ENCODE data around the gene EXOG. TPM values are rescaled to one million over a fixed set of nuclear protein-coding genes. Genes with fewer than 3 reads are reported as not detected.

Gene EXOG
- total RNA-seq, 4 donors from 2014 or later: 14.9 to 37.8 (median 30.8) TPM

DNA sequence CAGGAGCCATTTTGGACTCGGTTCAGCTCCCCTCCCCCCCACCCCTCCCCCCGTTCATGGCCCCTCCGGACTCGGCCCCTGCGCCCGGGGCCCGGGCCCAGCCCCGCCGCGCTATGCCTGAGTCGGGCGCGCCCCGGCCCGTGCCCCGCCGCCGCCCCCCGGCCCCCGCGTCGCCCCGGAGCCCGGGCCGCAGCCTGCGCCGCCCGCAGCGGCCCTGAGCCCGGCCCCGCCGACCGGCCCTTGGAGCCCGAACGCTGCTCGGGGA, 42.3 kb upstream of the EXOG start:
- Histone ChIP-seq H3K9me3 (no peaks in the 10 kb centered on the region), H3K36me3 (no peaks in the 10 kb centered on the region), H3K4me3 (peak overlapping the region; percentile 78 to 94 (median 90)), H3K27ac (replicated peaks in 1 of 4) (peak overlapping the region; percentile 84 to 92 (median 90)), H3K27me3 (no peaks in the 10 kb centered on the region), H3K4me1 (peaks cover 14 to 46% (median 42%) of the 10 kb centered on the region in 4 donors)
- 0% methylated on average over 4 of the region's 36 CpGs for WGBS
- TF ChIP-seq, protein P1, sequence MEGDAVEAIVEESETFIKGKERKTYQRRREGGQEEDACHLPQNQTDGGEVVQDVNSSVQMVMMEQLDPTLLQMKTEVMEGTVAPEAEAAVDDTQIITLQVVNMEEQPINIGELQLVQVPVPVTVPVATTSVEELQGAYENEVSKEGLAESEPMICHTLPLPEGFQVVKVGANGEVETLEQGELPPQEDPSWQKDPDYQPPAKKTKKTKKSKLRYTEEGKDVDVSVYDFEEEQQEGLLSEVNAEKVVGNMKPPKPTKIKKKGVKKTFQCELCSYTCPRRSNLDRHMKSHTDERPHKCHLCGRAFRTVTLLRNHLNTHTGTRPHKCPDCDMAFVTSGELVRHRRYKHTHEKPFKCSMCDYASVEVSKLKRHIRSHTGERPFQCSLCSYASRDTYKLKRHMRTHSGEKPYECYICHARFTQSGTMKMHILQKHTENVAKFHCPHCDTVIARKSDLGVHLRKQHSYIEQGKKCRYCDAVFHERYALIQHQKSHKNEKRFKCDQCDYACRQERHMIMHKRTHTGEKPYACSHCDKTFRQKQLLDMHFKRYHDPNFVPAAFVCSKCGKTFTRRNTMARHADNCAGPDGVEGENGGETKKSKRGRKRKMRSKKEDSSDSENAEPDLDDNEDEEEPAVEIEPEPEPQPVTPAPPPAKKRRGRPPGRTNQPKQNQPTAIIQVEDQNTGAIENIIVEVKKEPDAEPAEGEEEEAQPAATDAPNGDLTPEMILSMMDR (IDR thresholded peaks at IDR 0.05): no peak
- TF ChIP-seq POLR2AphosphoS5 (IDR thresholded peaks at IDR 0.05): no peak
- no peak for TF ChIP-seq POLR2A (IDR thresholded peaks at IDR 0.05; ENCODE audit: low read depth)
- TF ChIP-seq EP300 (IDR thresholded peaks at IDR 0.05): no peak
- DNase-seq (ENCODE audit: extremely low spot score): no peak
- intact Hi-C loops (cut with DNase I): loop anchor here (5.0 kb wide), 1 partner anchor 317 kb away; the partner anchor contains the start of genes ACAA1 and MYD88

DNA sequence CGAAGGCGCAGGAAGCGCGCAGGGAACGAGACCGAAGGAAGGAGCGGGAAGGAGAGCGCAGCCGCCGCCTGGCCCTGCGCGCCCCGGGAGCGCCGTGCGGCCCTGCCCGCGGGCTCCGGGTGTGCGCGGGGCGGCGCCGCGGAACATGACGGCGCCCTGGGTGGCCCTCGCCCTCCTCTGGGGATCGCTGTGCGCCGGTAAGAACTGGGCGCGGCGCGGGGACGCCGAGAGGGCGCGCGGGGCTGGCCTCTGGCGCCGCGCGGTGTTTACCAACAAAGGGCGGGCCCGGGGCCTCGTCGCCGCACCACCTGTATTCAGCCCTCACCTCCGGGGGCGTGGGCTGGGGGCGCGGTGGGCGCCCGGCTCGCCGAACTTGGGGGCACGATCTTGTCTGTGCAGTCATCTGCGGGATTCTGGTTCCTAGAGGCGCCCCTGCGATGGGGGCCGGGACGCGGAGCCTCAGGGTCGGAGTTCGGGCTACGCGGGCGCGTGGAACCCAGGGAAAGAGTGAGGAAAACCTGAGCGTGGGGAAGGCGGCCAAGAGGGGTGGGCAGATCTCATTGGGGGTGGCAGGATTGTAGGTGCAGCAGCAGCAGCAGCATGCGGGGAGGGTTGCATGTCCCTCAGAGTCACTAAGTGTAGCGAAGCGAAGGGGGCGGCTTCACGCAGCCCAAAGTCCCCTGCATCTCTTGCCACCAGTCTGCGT, 41.8 kb upstream of the EXOG start:
- H3K4me1 ChIP-seq: peaks cover 19 to 51% (median 47%) of the 10 kb centered on the region in 4 donors
- WGBS: 0% methylated on average over 28 of the region's 78 CpGs
- no peaks in the 10 kb centered on the region for H3K36me3 ChIP-seq
- peak overlapping the region; percentile 78 to 94 (median 90) for H3K4me3 ChIP-seq
- H3K27me3 ChIP-seq: no peaks in the 10 kb centered on the region
- TF ChIP-seq EP300 (IDR thresholded peaks at IDR 0.05) (no peak), POLR2A (IDR thresholded peaks at IDR 0.05; ENCODE audit: low read depth) (no peak), POLR2AphosphoS5 (IDR thresholded peaks at IDR 0.05) (no peak)
- TF ChIP-seq, protein P1 (IDR thresholded peaks at IDR 0.05): peak in 1 of 3 experiments; percentile 1
- peak overlapping the region; percentile 84 to 92 (median 90) for H3K27ac ChIP-seq (replicated peaks in 1 of 4)
- H3K9me3 ChIP-seq: no peaks in the 10 kb centered on the region
- DNase-seq (ENCODE audit: extremely low spot score): no peak
- intact Hi-C loops (cut with DNase I): loop anchor here (5.0 kb wide), 1 partner anchor 317 kb away; the partner anchor contains the start of genes ACAA1 and MYD88

DNA sequence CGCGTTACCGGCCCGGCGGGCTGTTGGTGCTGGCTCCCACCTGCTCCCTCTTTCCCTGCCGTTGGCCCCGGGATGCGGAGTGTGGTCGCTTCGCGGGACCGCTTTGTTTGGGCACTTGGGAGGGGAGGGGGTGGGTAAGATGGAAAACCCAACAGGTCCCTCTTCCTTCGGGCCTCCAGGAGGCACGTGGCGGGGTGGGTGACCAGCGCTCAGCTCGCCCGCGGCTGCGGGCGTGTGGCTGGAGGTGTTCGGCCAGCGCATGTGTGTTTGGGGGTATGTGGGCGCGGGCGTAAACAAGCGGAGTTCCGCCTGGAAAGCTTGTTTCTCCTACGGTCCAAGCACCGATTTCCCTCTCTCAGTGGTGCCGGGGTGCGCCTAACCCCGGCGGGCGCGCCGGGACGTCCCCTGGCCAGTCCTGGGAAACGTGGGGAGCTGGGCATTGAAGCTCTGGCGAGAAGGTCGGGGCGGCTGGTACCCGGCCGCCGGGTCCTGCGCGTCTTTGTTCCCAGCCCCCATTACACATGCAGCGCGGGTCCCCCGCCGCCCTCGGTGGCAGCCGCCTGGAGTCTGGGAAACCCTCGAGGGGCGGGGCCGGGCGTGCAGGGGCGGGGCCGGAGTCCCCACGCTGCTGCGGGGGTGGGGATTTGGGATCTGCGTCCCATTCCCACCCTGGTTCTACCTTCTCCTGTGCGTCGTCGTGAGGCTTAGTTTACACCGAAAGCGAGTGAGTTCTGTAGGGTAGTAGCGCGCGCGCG, 41.1 kb upstream of the EXOG start:
- intact Hi-C loops (cut with DNase I): loop anchor here (5.0 kb wide), 1 partner anchor 318 kb away; the partner anchor contains the start of genes ACAA1 and MYD88
- TF ChIP-seq POLR2A (IDR thresholded peaks at IDR 0.05; ENCODE audit: low read depth): no peak
- TF ChIP-seq EP300 (IDR thresholded peaks at IDR 0.05): no peak
- TF ChIP-seq, protein P1 (IDR thresholded peaks at IDR 0.05): no peak
- TF ChIP-seq POLR2AphosphoS5 (IDR thresholded peaks at IDR 0.05): peak in 1 of 2 donors; percentile 37
- under 1% methylated on average over 62 of the region's 72 CpGs for WGBS
- DNase-seq (ENCODE audit: extremely low spot score): no peak
- Histone ChIP-seq H3K4me1 (peaks cover 26 to 58% (median 54%) of the 10 kb centered on the region in 4 donors), H3K4me3 (peak overlapping the region; percentile 78 to 94 (median 90)), H3K27me3 (no peaks in the 10 kb centered on the region), H3K36me3 (no peaks in the 10 kb centered on the region), H3K27ac (replicated peaks in 1 of 4) (peak overlapping the region; percentile 84 to 92 (median 90)), H3K9me3 (no peaks in the 10 kb centered on the region)

DNA sequence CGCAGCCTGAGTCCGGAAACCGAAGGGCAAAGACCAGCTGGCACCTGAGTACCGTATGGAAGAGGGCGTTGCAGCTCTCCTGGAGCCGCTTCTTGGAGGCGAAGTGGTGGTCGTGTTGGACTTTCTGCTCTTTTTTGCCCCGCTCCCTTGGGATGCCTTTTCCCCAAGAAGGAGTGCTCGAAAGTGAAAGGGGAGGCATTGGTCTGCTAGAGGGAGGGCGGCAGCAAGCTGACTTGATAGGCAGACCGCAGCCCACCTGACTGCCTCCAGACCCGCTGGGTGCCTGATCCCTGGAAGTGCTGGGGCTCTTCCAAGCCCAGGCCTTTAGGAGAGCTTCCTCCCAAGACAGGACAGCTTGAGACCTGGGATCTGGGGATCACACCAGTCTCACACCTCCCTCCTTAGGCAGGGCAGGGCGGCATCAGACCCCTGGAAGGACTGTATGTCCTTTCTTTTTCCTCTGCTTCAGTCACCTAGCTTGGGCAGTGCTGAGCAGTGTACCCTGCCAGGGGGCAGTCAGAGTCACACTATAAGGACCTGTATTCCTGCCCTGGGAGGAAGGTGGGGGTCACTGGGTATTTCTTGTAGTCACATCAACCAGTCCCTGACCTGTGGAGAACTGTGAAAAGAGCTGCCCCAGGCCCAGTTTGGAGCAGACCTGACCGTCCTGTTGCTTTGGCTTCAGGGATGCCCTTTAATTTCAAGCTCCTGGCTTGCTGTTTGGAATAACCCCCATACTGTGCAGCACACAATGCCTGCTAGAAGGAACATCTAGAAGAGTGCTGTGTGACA, 40.3 kb upstream of the EXOG start:
- Histone ChIP-seq H3K27me3 (no peaks in the 10 kb centered on the region), H3K4me1 (peaks cover 34 to 66% (median 62%) of the 10 kb centered on the region in 4 donors), H3K9me3 (no peaks in the 10 kb centered on the region), H3K27ac (replicated peaks in 1 of 4) (peak overlapping the region; percentile 84 to 92 (median 90)), H3K36me3 (no peaks in the 10 kb centered on the region), H3K4me3 (peak overlapping the region; percentile 78 to 94 (median 90))
- intact Hi-C loops (cut with DNase I): no loop called here
- TF ChIP-seq POLR2AphosphoS5 (IDR thresholded peaks at IDR 0.05): peak in 1 of 2 donors; percentile 49
- no peak for TF ChIP-seq EP300 (IDR thresholded peaks at IDR 0.05)
- TF ChIP-seq, protein P1 (IDR thresholded peaks at IDR 0.05): no peak
- peak; percentile 14 for TF ChIP-seq POLR2A (IDR thresholded peaks at IDR 0.05; ENCODE audit: low read depth)
- no peak for DNase-seq (ENCODE audit: extremely low spot score)
- WGBS: 17% methylated on average over 11 of the region's 15 CpGs
